ENCODE results near the gene MKI67. TPM values are rescaled to one million over a fixed set of nuclear protein-coding genes. Genes with fewer than 3 reads are reported as not detected.

Gene MKI67
- total RNA-seq, 3 donors from 2014 or later (not counting 1 experiment from before 2014, with no cell fraction given): 5.3 to 10.0 (median 6.8) TPM

DNA sequence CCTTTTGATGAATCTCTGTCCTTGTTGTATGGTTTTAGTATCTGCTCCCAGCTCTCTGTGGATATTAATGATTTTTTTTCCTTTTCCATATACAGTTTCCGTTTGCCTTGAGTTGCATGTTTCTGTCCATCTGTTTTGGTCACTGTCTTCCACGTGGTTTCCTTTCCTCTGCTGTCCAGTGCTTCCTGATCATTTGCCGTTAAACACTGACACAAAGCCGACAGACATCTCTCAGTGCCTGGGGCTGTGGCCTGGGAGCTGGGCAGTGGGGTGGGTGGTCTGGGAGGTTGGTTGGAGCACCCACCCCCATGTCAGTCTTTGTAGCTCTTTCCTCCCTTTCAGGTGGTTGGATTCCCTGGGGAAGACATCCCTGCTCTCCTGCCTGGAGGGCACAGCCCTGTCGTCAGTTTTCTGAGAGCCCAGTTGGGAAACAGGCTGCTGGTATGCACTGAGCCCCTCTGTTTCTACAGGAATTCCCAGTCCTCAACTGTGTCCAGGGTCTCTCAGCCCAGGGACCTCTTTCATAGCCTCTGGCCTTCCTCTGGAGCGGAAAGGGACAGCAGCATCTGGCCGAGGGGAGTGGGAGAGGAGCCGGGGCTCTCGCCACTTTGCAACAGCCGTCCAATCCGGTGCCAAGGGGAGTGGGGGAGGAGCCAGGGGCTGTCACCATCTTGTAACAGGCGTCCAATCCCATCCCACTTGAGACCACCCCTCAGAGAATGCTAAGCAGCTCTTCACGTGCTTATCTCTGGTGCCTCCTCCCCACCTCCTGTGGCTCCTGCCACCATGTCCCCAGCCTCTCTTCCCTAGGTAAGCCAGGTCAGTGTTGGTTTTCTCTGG lies 26.7 kb upstream of the MKI67 start:
- peaks cover 10% of the 10 kb centered on the region for H3K4me1 ChIP-seq (ENCODE audit: control insufficient read depth, insufficient read depth, low read length)
- TF ChIP-seq, protein P1, sequence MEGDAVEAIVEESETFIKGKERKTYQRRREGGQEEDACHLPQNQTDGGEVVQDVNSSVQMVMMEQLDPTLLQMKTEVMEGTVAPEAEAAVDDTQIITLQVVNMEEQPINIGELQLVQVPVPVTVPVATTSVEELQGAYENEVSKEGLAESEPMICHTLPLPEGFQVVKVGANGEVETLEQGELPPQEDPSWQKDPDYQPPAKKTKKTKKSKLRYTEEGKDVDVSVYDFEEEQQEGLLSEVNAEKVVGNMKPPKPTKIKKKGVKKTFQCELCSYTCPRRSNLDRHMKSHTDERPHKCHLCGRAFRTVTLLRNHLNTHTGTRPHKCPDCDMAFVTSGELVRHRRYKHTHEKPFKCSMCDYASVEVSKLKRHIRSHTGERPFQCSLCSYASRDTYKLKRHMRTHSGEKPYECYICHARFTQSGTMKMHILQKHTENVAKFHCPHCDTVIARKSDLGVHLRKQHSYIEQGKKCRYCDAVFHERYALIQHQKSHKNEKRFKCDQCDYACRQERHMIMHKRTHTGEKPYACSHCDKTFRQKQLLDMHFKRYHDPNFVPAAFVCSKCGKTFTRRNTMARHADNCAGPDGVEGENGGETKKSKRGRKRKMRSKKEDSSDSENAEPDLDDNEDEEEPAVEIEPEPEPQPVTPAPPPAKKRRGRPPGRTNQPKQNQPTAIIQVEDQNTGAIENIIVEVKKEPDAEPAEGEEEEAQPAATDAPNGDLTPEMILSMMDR (IDR thresholded peaks at IDR 0.05): no peak
- Mint-ChIP-seq H3K36me3 (no peaks in the 10 kb centered on the region), H3K9me3 (no peaks in the 10 kb centered on the region), H3K4me1 (no peaks in the 10 kb centered on the region), H3K27me3 (ENCODE audit: low read depth in 2 of 2) (peaks cover 11 to 25% of the 10 kb centered on the region in 2 donors), H3K4me3 (no peak overlapping the region), H3K27ac (no peak overlapping the region)
- intact Hi-C loops (cut with micrococcal nuclease): loop anchor here (5.0 kb wide), 1 partner anchor 246 kb away; the partner anchor contains the start of gene PTPRE
- H3K4me3 ChIP-seq (ENCODE audit: low read length): no peak overlapping the region
- H3K36me3 ChIP-seq (ENCODE audit: control insufficient read depth, insufficient read depth, low read length): no peaks in the 10 kb centered on the region
- peaks cover 2% of the 10 kb centered on the region for H3K27me3 ChIP-seq (ENCODE audit: control insufficient read depth, insufficient read depth, low read length)
- no peaks in the 10 kb centered on the region for H3K9me3 ChIP-seq (ENCODE audit: control insufficient read depth, insufficient read depth, low read length)
- ATAC-seq (no peak), DNase-seq (no peak)
- 79% methylated on average over 11 of the region's 13 CpGs for WGBS (ENCODE audit: insufficient coverage)
- H3K27ac ChIP-seq (ENCODE audit: low read length): no peak overlapping the region

- intact Hi-C loops (cut with micrococcal nuclease): loop anchor here (5.0 kb wide), 1 partner anchor 244 kb away; the partner anchor contains the start of gene PTPRE
- H3K4me3 ChIP-seq (ENCODE audit: low read length): no peak overlapping the region
- peak overlapping the region; percentile 72 for H3K4me3 Mint-ChIP-seq
- H3K9me3 ChIP-seq (ENCODE audit: control insufficient read depth, insufficient read depth, low read length): no peaks in the 10 kb centered on the region
- H3K4me1 Mint-ChIP-seq: peaks cover 5 to 8% of the 10 kb centered on the region in 2 donors
- no peak overlapping the region for H3K27ac Mint-ChIP-seq
- H3K4me1 ChIP-seq (ENCODE audit: control insufficient read depth, insufficient read depth, low read length): peaks cover 17% of the 10 kb centered on the region
- peaks cover 5 to 17% of the 10 kb centered on the region in 2 donors for H3K27me3 Mint-ChIP-seq (ENCODE audit: low read depth in 2 of 2)
- 99% methylated on average over 8 of the region's 8 CpGs for WGBS (ENCODE audit: insufficient coverage)
- no peaks in the 10 kb centered on the region for H3K36me3 ChIP-seq (ENCODE audit: control insufficient read depth, insufficient read depth, low read length)
- H3K36me3 Mint-ChIP-seq: no peaks in the 10 kb centered on the region
- TF ChIP-seq, protein P1 (IDR thresholded peaks at IDR 0.05): no peak
- ATAC-seq (no peak), DNase-seq (peak in 1 of 2 donors; percentile 6)
- no peaks in the 10 kb centered on the region for H3K9me3 Mint-ChIP-seq
- peaks cover 2% of the 10 kb centered on the region for H3K27me3 ChIP-seq (ENCODE audit: control insufficient read depth, insufficient read depth, low read length)
- no peak overlapping the region for H3K27ac ChIP-seq (ENCODE audit: low read length)
Observed at GRCh38 chr10:128151031-128151430, 24.8 kb upstream of the MKI67 start.

GRCh38 chr10:128150561-128150960 lies 24.3 kb upstream of the MKI67 start:
- Histone ChIP-seq H3K36me3 (ENCODE audit: control insufficient read depth, insufficient read depth, low read length) (no peaks in the 10 kb centered on the region), H3K4me1 (ENCODE audit: control insufficient read depth, insufficient read depth, low read length) (peaks cover 17% of the 10 kb centered on the region), H3K9me3 (ENCODE audit: control insufficient read depth, insufficient read depth, low read length) (no peaks in the 10 kb centered on the region), H3K27ac (ENCODE audit: low read length) (no peak overlapping the region), H3K4me3 (ENCODE audit: low read length) (peak overlapping the region; percentile 57), H3K27me3 (ENCODE audit: control insufficient read depth, insufficient read depth, low read length) (peaks cover 2% of the 10 kb centered on the region)
- H3K4me3 Mint-ChIP-seq: peak overlapping the region; percentile 74
- TF ChIP-seq, protein P1 (IDR thresholded peaks at IDR 0.05): no peak
- intact Hi-C loops (cut with micrococcal nuclease): loop anchor here (1.0 to 5.0 kb wide), 3 partner anchors 72 to 243 kb away; partner anchors contain the start of gene PTPRE
- H3K4me1 Mint-ChIP-seq: peaks cover 9 to 12% of the 10 kb centered on the region in 2 donors
- 80% methylated on average over 19 of the region's 20 CpGs for WGBS (ENCODE audit: insufficient coverage)
- no peak for ATAC-seq
- no peaks in the 10 kb centered on the region for H3K9me3 Mint-ChIP-seq
- DNase-seq: no peak
- H3K36me3 Mint-ChIP-seq: no peaks in the 10 kb centered on the region
- peaks cover under 1 to 17% of the 10 kb centered on the region in 2 donors for H3K27me3 Mint-ChIP-seq (ENCODE audit: low read depth in 2 of 2)
- no peak overlapping the region for H3K27ac Mint-ChIP-seq
